HepG2 (cell line): Measurements from ENCODE around the gene DOCK10. TPM values are rescaled to one million over a fixed set of nuclear protein-coding genes. Genes with fewer than 3 reads are reported as not detected.

Experiments
- ATAC-seq: fragments of 200-7000 bp; cut with Tn5 transposase; 3 replicates; pipeline ENCODE4 v1.9.1; 2020; ENCODE audit warnings: mild to moderate bottlenecking, moderate library complexity
- BruUV-seq: library from RNA; stranded (reverse); fragments of 400-500 nt; replicated peaks from 2 replicates; lab custom pipeline; 2021; lab: Mats Ljungman, UMichigan
- CTCF ChIA-PET: fragments of 300-600 bp; formaldehyde crosslinking; extraction: SDS; loops from one replicate; lab custom pipeline; 2021; ENCODE audit warnings: low total read pairs, inconsistent platforms, low intra/inter-chr PET ratio; lab: Yijun Ruan, JAX
- POLR2A ChIA-PET: fragments of 350-600 bp; sonication (Branson Sonifier 250); formaldehyde crosslinking; loops from one replicate; lab custom pipeline; 2020; ENCODE audit warnings: antibody characterized with exemption, inconsistent platforms; lab: Yijun Ruan, JAX
- DNase-seq: peaks from one replicate; pipeline ENCODE4 v3.0.0-alpha.2; 2015; ENCODE audit warnings: low spot score
- FAIRE-seq: peaks from 3 replicates; lab custom pipeline; 2011; peaks lifted over from hg19 to GRCh38; lab: Jason Lieb, UNC
- H2AFZ ChIP-seq: one replicate; pipeline ENCODE4 v1.6.1; 2011; ENCODE audit warnings: low read length, inconsistent platforms
- H3K27ac ChIP-seq: fragments of 300-600 bp; 3 replicates; pipeline ENCODE4 v1.8.0; 2011; ENCODE audit warnings: mixed run types, mild to moderate bottlenecking, mixed read lengths, low read length, inconsistent platforms; ENCODE audit not compliant: insufficient read depth; ENCODE audit errors: extremely low read length
- H3K27me3 ChIP-seq, 2 experiments: fragments of 200-600 bp in 1 of 2; 2 replicates in 1 of 2; 3 replicates in 1 of 2; pipeline versions ENCODE4 v1.6.0 to v1.8.0; 2011; ENCODE audit warnings: low read length in 2 of 2, mild to moderate bottlenecking in 2 of 2, moderate library complexity in 2 of 2, inconsistent platforms in 1 of 2; ENCODE audit not compliant: insufficient read depth in 2 of 2, control insufficient read depth in 1 of 2
- H3K36me3 ChIP-seq, 2 experiments: fragments of 200-600 bp in 1 of 2; replicated peaks in 1 of 2; 2 replicates in 1 of 2; 3 replicates in 1 of 2; pipeline versions ENCODE4 v1.5.1 to v1.8.0; 2011; ENCODE audit warnings: low read length in 2 of 2, inconsistent platforms in 1 of 2; ENCODE audit not compliant: insufficient read depth in 2 of 2, control insufficient read depth in 1 of 2
- H3K4me1 ChIP-seq: 2 replicates; pipeline ENCODE4 v1.5.1; 2012; ENCODE audit warnings: low read length, inconsistent platforms; ENCODE audit not compliant: insufficient read depth
- H3K4me2 ChIP-seq: 2 replicates; pipeline ENCODE4 v1.6.0; 2011; ENCODE audit warnings: low read depth, low read length, inconsistent platforms
- H3K4me3 ChIP-seq, 3 experiments: fragments of 200-600 bp in 1 of 3; sonication (generic), shearing (Covaris generic) in 1 of 3; replicated peaks in 1 of 3; 2 replicates each; pipeline ENCODE4 v1.5.1; 2011 to 2016; ENCODE audit warnings: low read length in 3 of 3, inconsistent platforms in 2 of 3, low read depth in 2 of 3, mild to moderate bottlenecking in 2 of 3, control low read depth in 1 of 3, mixed read lengths in 1 of 3; ENCODE audit not compliant: insufficient read depth in 1 of 3
- H3K79me2 ChIP-seq: one replicate; pipeline ENCODE4 v1.6.1; 2011; ENCODE audit warnings: low read length, inconsistent platforms; ENCODE audit not compliant: insufficient read depth
- H3K9ac ChIP-seq: 2 replicates; pipeline ENCODE4 v1.6.0; 2011; ENCODE audit warnings: mild to moderate bottlenecking, low read depth, low read length, inconsistent platforms; ENCODE audit not compliant: insufficient read depth
- H3K9me3 ChIP-seq: 2 replicates; pipeline ENCODE4 v1.5.1; 2012; ENCODE audit warnings: mild to moderate bottlenecking, low read length
- H4K20me1 ChIP-seq: 2 replicates; pipeline ENCODE4 v1.6.0; 2011; ENCODE audit warnings: inconsistent platforms, mild to moderate bottlenecking, low read length, moderate library complexity; ENCODE audit not compliant: insufficient read depth
- CEBPB ChIP-seq: IDR thresholded peaks from 2 replicates; pipeline ENCODE4 v1.6.1; 2011; ENCODE audit warnings: low read depth, low read length, improper control_type of control experiment, borderline replicate concordance
- GABPA ChIP-seq, 2 experiments: IDR thresholded peaks; 2 replicates each; pipeline ENCODE4 v1.6.1; 2011 to 2016; ENCODE audit warnings: low read depth in 2 of 2, low read length in 1 of 2, missing biosample characterization in 1 of 2, missing genetic modification characterization in 1 of 2
- MAFF ChIP-seq: IDR thresholded peaks from 2 replicates; pipeline ENCODE4 v1.6.1; 2011; ENCODE audit warnings: low read depth, low read length, improper control_type of control experiment
- MAFK ChIP-seq, 2 experiments: IDR thresholded peaks in 1 of 2; conservative IDR thresholded peaks in 1 of 2; 2 replicates each; pipeline ENCODE4 v1.6.1; 2011; ENCODE audit warnings: improper control_type of control experiment in 2 of 2, low read length in 2 of 2
- NONO ChIP-seq, 2 experiments: fragments of 450-650 bp in 1 of 2; sonication (generic) in 1 of 2; formaldehyde crosslinking in 1 of 2; IDR thresholded peaks in 1 of 2; conservative IDR thresholded peaks in 1 of 2; 2 replicates each; pipeline versions ENCODE4 v1.6.1 to v1.8.0; 2017 to 2022; ENCODE audit warnings: mild to moderate bottlenecking in 1 of 2, missing genetic modification reagents in 1 of 2, moderate library complexity in 1 of 2
- ZBTB40 ChIP-seq, 2 experiments: fragments of 450-650 bp in 1 of 2; sonication (generic) in 1 of 2; formaldehyde crosslinking in 1 of 2; IDR thresholded peaks; 2 replicates each; pipeline versions ENCODE4 v1.6.1 to v1.8.0; 2016 to 2022; ENCODE audit warnings: antibody characterized with exemption in 1 of 2, mild to moderate bottlenecking in 1 of 2, missing genetic modification reagents in 1 of 2
- ZNF713 ChIP-seq: sonication (generic); formaldehyde crosslinking; IDR thresholded peaks from 2 replicates; pipeline ENCODE4 v1.4.0; 2020; ENCODE audit warnings: mild to moderate bottlenecking, missing genetic modification reagents
- WGBS: methylation state at CpG from one replicate; pipeline ENCODE4 v1.1.6; 2017; ENCODE audit warnings: low lambda C conversion rate; 5-methylcytosine and 5-hydroxymethylcytosine counted together
- in situ Hi-C: cut with HindIII; loops from 2 replicates; pipeline ENCODE4 v1.10.0; 2017; ENCODE audit warnings: low pct_unique_long_range_greater_than_20kb; ENCODE audit not compliant: extremely low pct_ligation_motif_present
- intact Hi-C: fragments of 100-400 bp; cut with micrococcal nuclease; formaldehyde crosslinking; loops from one replicate; pipeline ENCODE4 v1.10.0; 2022; ENCODE audit not compliant: unreplicated experiment
- polyA plus RNA-seq, 8 experiments: library from polyadenylated mRNA; depleted of rRNA in 3 of 8; stranded (reverse) in 7 of 8; unstranded in 1 of 8; fragments of >200 nt; fragmentation: Illumina TruSeq in 4 of 8; extraction: Trizol in 4 of 8; gene quantifications; 2 replicates each; pipeline versions ENCODE4 v1.2.1 to v1.2.3, GENCODE V29; 2011 to 2016; ENCODE audit warnings: low read depth in 4 of 8, missing spikeins in 1 of 8, mixed read lengths in 1 of 8; ENCODE audit not compliant: insufficient read depth in 1 of 8
- total RNA-seq, 5 experiments: library from RNA; depleted of rRNA; stranded (reverse); fragments of >200 nt; fragmentation: Illumina TruSeq; extraction: Trizol; gene quantifications; 2 replicates each; pipeline ENCODE4 v1.2.3, GENCODE V29; 2016; ENCODE audit warnings: low read depth in 1 of 5

The DOCK10 gene
- total and polyA plus RNA-seq, 2 of the 13 experiments (the other 11 are each of a cell fraction or from before 2014, with no cell fraction given) = not detected

DNA sequence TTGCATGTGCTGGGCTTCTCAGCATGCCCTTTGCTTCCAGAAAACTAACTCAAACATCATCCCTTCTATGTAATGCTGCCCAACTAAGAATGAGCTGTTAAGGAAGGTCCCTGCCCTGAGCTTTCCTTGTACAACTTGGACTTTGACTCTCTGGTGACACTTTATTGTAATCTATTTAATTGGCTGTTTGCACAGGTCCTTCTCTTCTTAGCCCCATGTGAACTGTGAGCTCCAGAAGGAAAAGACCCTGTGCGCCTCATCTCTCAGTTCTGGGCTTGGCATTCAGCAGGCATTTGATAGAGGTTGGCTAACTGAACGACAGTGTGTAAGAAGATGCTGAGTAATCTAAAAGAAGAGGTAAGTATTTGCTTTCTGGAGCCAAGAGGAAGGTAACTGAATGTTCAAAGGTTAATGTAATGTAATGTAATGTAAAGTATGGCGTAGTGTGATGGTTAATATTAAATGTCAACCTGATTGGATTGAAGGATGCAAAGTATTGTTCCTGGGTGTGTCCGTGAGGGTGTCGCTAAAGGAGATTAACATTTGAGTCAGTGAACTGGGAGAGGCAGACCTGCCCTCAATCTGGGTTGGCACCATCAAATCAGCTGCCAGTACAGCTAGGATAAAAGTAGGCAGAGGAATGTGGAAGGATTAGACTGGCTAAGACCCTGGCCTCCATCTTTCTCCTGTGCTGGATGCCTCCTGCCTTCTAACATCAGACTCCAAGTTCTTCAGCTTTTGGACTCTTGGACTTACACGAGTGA is 265.3 kb downstream of the DOCK10 start:
- POLR2A ChIA-PET = no interaction called here
- no peak for DNase-seq
- Histone ChIP-seq H2AFZ (no peak overlapping the region), H3K4me3 (no peak overlapping the region), H4K20me1 (no peaks in the 10 kb centered on the region), H3K4me1 (no peaks in the 10 kb centered on the region), H3K9ac (no peak overlapping the region), H3K27me3 (no peaks in the 10 kb centered on the region), H3K27ac (no peak overlapping the region), H3K79me2 (no peaks in the 10 kb centered on the region), H3K36me3 (no peaks in the 10 kb centered on the region), H3K4me2 (no peak overlapping the region), H3K9me3 (no peaks in the 10 kb centered on the region)
- intact Hi-C loops (no loop called here), in situ Hi-C loops (loop anchor here (5.0 kb wide), 1 partner anchor 415 kb away; no protein-coding TSS in a partner anchor)
- no TSS peak for BruUV-seq
- 2% methylated on average over 6 of the region's 6 CpGs for WGBS
- ATAC-seq = no peak
- FAIRE-seq = no peak
- CTCF ChIA-PET = no interaction called here
- TF ChIP-seq GABPA (IDR thresholded peaks at IDR 0.05; ENCODE audit: low read depth, low read length) (no peak), GABPA (CRISPR knock-in tag; IDR thresholded peaks at IDR 0.05; ENCODE audit: low read depth) (no peak), NONO (IDR thresholded peaks at IDR 0.05) (no peak), NONO (CRISPR knock-in tag; conservative IDR thresholded peaks at IDR 0.05) (no peak), CEBPB (no peak), MAFK (conservative IDR thresholded peaks at IDR 0.05 in 1 of 2, IDR thresholded peaks at IDR 0.05 in 1 of 2; ENCODE audit: low read length in 2 of 2) (peak; percentile 28 to 54; a peak in 3 of 4 replicates), ZNF713 (no peak), MAFF (0 out of 2 replicates have a peak, but pooled peaks have one; percentile 32)

GRCh38 chr2:224775647-224776046 is 266.6 kb downstream of the DOCK10 start:
- Histone ChIP-seq H3K36me3 (no peaks in the 10 kb centered on the region), H3K9ac (no peak overlapping the region), H3K27ac (no peak overlapping the region), H3K4me3 (no peak overlapping the region), H2AFZ (no peak overlapping the region), H3K4me2 (no peak overlapping the region), H3K9me3 (no peaks in the 10 kb centered on the region), H3K27me3 (no peaks in the 10 kb centered on the region), H4K20me1 (no peaks in the 10 kb centered on the region), H3K79me2 (no peaks in the 10 kb centered on the region), H3K4me1 (no peaks in the 10 kb centered on the region)
- no peak for DNase-seq
- 0% methylated on average over 1 of the region's 1 CpG for WGBS
- intact Hi-C loops = no loop called here
- in situ Hi-C loops = loop anchor here (5.0 kb wide), 1 partner anchor 413 kb away; no protein-coding TSS in a partner anchor
- CTCF ChIA-PET = no interaction called here
- BruUV-seq = no TSS peak
- POLR2A ChIA-PET = no interaction called here
- no peak for ATAC-seq
- no peak for FAIRE-seq
- TF ChIP-seq ZBTB40 (IDR thresholded peaks at IDR 0.05) (no peak), ZBTB40 (CRISPR knock-in tag; IDR thresholded peaks at IDR 0.05) (no peak)
